ENCODE results near the gene MSTN.

MSTN gene

GRCh38 chr2:190053426-190053825 lies 9.1 kb downstream of the MSTN start:
- H3F3A ChIP-seq (ENCODE audit: control insufficient read depth, insufficient read depth): no peaks in the 10 kb centered on the region
- H4K20me1 ChIP-seq (ENCODE audit: control insufficient read depth, insufficient read depth, low read depth, low read length): no peaks in the 10 kb centered on the region
- no peaks in the 10 kb centered on the region for H3K79me2 ChIP-seq (ENCODE audit: control insufficient read depth, low read length)
- no peaks in the 10 kb centered on the region for H3K27me3 ChIP-seq (ENCODE audit: control insufficient read depth, low read length)
- TF ChIP-seq, protein P1, sequence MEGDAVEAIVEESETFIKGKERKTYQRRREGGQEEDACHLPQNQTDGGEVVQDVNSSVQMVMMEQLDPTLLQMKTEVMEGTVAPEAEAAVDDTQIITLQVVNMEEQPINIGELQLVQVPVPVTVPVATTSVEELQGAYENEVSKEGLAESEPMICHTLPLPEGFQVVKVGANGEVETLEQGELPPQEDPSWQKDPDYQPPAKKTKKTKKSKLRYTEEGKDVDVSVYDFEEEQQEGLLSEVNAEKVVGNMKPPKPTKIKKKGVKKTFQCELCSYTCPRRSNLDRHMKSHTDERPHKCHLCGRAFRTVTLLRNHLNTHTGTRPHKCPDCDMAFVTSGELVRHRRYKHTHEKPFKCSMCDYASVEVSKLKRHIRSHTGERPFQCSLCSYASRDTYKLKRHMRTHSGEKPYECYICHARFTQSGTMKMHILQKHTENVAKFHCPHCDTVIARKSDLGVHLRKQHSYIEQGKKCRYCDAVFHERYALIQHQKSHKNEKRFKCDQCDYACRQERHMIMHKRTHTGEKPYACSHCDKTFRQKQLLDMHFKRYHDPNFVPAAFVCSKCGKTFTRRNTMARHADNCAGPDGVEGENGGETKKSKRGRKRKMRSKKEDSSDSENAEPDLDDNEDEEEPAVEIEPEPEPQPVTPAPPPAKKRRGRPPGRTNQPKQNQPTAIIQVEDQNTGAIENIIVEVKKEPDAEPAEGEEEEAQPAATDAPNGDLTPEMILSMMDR (IDR thresholded peaks at IDR 0.05; ENCODE audit: low read depth, low read length, poor library complexity, severe bottlenecking): no peak
- no peak for TF ChIP-seq EZH2phosphoT487 (IDR thresholded peaks at IDR 0.05; ENCODE audit: borderline replicate concordance, low read length)
- no peak overlapping the region for H3K4me2 ChIP-seq (ENCODE audit: low read length)
- H3K4me1 ChIP-seq (ENCODE audit: control insufficient read depth, low read length): no peaks in the 10 kb centered on the region
- H3K27ac ChIP-seq (ENCODE audit: low read depth, low read length): no peak overlapping the region
- H3K9me3 ChIP-seq (ENCODE audit: control insufficient read depth, insufficient read depth, low read length): no peaks in the 10 kb centered on the region
- no peaks in the 10 kb centered on the region for H3K9me2 ChIP-seq (replicated peaks; ENCODE audit: control insufficient read depth, low read length)
- no peaks in the 10 kb centered on the region for H3K36me3 ChIP-seq (ENCODE audit: control insufficient read depth, low read length)
- H3K4me3 ChIP-seq (ENCODE audit: low read length): no peak overlapping the region

DNA sequence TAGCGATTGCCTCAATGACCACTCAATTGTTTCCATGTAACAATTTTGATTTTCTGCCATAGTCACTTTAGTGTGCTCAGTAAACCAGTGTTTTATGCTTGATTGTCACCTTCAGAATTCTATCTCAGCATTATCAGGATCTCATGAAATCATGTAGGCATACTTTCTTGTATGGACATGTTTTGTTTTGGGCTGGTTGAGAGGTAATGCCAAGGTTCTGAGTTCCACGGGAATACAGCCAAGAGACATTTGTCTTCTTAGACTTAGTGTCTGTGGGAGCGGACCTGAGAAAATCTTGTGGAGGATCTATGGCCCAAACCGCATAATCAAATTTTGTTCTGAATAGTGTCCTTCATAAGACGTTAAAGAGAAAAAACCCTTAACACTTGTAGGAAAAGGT lies 10.2 kb downstream of the MSTN start:
- H3K79me2 ChIP-seq (ENCODE audit: control insufficient read depth, low read length): no peaks in the 10 kb centered on the region
- TF ChIP-seq EZH2phosphoT487 (IDR thresholded peaks at IDR 0.05; ENCODE audit: borderline replicate concordance, low read length): no peak
- TF ChIP-seq, protein P1 (IDR thresholded peaks at IDR 0.05; ENCODE audit: low read depth, low read length, poor library complexity, severe bottlenecking): no peak
- no peaks in the 10 kb centered on the region for H3K4me1 ChIP-seq (ENCODE audit: control insufficient read depth, low read length)
- H3K27me3 ChIP-seq (ENCODE audit: control insufficient read depth, low read length): no peaks in the 10 kb centered on the region
- H3K4me3 ChIP-seq (ENCODE audit: low read length): no peak overlapping the region
- no peaks in the 10 kb centered on the region for H3K9me3 ChIP-seq (ENCODE audit: control insufficient read depth, insufficient read depth, low read length)
- no peak overlapping the region for H3K27ac ChIP-seq (ENCODE audit: low read depth, low read length)
- no peaks in the 10 kb centered on the region for H3F3A ChIP-seq (ENCODE audit: control insufficient read depth, insufficient read depth)
- no peaks in the 10 kb centered on the region for H3K36me3 ChIP-seq (ENCODE audit: control insufficient read depth, low read length)
- no peaks in the 10 kb centered on the region for H3K9me2 ChIP-seq (replicated peaks; ENCODE audit: control insufficient read depth, low read length)
- no peaks in the 10 kb centered on the region for H4K20me1 ChIP-seq (ENCODE audit: control insufficient read depth, insufficient read depth, low read depth, low read length)
- no peak overlapping the region for H3K4me2 ChIP-seq (ENCODE audit: low read length)

DNA sequence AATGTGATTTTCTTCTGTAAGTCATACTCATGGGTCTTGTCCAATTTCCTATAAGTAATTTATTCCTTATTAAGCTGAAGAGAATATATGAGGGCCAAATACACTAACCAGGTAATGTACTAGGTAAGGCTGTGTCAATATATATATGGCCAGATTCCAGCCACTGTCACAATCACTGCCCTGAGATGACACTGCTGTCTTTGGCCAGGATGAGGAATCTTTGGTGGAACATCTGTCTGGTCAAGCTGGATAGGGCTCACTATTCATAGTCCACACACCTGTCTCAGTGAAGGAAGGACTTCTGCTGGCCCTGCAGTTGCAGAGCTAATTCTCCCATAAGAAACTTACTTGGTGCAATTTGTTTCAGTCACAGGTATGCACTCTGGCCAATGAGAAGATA lies 11.3 kb downstream of the MSTN start:
- Histone ChIP-seq H3K27ac (ENCODE audit: low read depth, low read length) (no peak overlapping the region), H3K4me1 (ENCODE audit: control insufficient read depth, low read length) (no peaks in the 10 kb centered on the region), H4K20me1 (ENCODE audit: control insufficient read depth, insufficient read depth, low read depth, low read length) (no peaks in the 10 kb centered on the region), H3K27me3 (ENCODE audit: control insufficient read depth, low read length) (no peaks in the 10 kb centered on the region), H3K36me3 (ENCODE audit: control insufficient read depth, low read length) (no peaks in the 10 kb centered on the region), H3F3A (ENCODE audit: control insufficient read depth, insufficient read depth) (no peaks in the 10 kb centered on the region), H3K9me3 (ENCODE audit: control insufficient read depth, insufficient read depth, low read length) (no peaks in the 10 kb centered on the region), H3K4me2 (ENCODE audit: low read length) (no peak overlapping the region), H3K79me2 (ENCODE audit: control insufficient read depth, low read length) (no peaks in the 10 kb centered on the region), H3K9me2 (replicated peaks; ENCODE audit: control insufficient read depth, low read length) (no peaks in the 10 kb centered on the region), H3K4me3 (ENCODE audit: low read length) (no peak overlapping the region)
- TF ChIP-seq, protein P1 (IDR thresholded peaks at IDR 0.05; ENCODE audit: low read depth, low read length, poor library complexity, severe bottlenecking): no peak
- TF ChIP-seq EZH2phosphoT487 (IDR thresholded peaks at IDR 0.05; ENCODE audit: borderline replicate concordance, low read length): no peak

DNA sequence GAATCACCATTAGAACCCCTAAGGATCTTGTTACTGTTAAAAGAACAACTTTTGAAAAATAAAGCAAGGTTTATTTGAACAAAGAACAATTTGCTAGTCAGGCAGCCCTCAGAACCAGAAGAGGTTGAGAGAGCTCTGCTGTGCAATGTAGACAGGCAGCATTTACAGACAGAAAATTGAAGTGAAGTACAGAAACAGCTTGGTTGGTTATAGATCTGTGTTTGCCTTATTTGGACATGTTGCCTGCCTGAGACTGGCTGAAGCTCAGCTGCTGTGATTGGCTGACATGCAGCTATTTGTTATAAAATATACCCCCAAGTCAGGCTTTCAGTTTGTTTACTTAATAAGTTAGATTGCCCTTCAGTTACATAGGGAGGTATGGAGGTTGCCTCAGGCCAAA lies 12.5 kb downstream of the MSTN start:
- TF ChIP-seq EZH2phosphoT487 (IDR thresholded peaks at IDR 0.05; ENCODE audit: borderline replicate concordance, low read length): no peak
- TF ChIP-seq, protein P1 (IDR thresholded peaks at IDR 0.05; ENCODE audit: low read depth, low read length, poor library complexity, severe bottlenecking): no peak
- no peak overlapping the region for H3K4me2 ChIP-seq (ENCODE audit: low read length)
- no peaks in the 10 kb centered on the region for H3K9me2 ChIP-seq (replicated peaks; ENCODE audit: control insufficient read depth, low read length)
- H3K79me2 ChIP-seq (ENCODE audit: control insufficient read depth, low read length): no peaks in the 10 kb centered on the region
- H3F3A ChIP-seq (ENCODE audit: control insufficient read depth, insufficient read depth): no peaks in the 10 kb centered on the region
- H3K36me3 ChIP-seq (ENCODE audit: control insufficient read depth, low read length): no peaks in the 10 kb centered on the region
- H3K4me1 ChIP-seq (ENCODE audit: control insufficient read depth, low read length): no peaks in the 10 kb centered on the region
- no peaks in the 10 kb centered on the region for H4K20me1 ChIP-seq (ENCODE audit: control insufficient read depth, insufficient read depth, low read depth, low read length)
- no peak overlapping the region for H3K4me3 ChIP-seq (ENCODE audit: low read length)
- H3K27ac ChIP-seq (ENCODE audit: low read depth, low read length): no peak overlapping the region
- no peaks in the 10 kb centered on the region for H3K9me3 ChIP-seq (ENCODE audit: control insufficient read depth, insufficient read depth, low read length)
- no peaks in the 10 kb centered on the region for H3K27me3 ChIP-seq (ENCODE audit: control insufficient read depth, low read length)
